SU-DHL-6 (cell line): ENCODE results near the gene KREMEN1.

ENCODE experiments used
- EZH2phosphoT487 ChIP-seq: fragments of 200-600 bp; sonication (generic), shearing (Covaris generic); conservative IDR thresholded peaks from 2 replicates; pipeline ENCODE4 v1.6.1; 2018; ENCODE audit warnings: mild to moderate bottlenecking, antibody characterized with exemption, low read length, moderate library complexity, mixed read lengths
- TF ChIP-seq, protein P1 (sequence below): fragments of 200-600 bp; sonication (generic); IDR thresholded peaks from one replicate; pipeline ENCODE4 v1.5.1; 2017; ENCODE audit warnings: antibody characterized with exemption, mild to moderate bottlenecking, low read length, moderate library complexity; ENCODE audit not compliant: insufficient read depth, poor library complexity, severe bottlenecking

DNA sequence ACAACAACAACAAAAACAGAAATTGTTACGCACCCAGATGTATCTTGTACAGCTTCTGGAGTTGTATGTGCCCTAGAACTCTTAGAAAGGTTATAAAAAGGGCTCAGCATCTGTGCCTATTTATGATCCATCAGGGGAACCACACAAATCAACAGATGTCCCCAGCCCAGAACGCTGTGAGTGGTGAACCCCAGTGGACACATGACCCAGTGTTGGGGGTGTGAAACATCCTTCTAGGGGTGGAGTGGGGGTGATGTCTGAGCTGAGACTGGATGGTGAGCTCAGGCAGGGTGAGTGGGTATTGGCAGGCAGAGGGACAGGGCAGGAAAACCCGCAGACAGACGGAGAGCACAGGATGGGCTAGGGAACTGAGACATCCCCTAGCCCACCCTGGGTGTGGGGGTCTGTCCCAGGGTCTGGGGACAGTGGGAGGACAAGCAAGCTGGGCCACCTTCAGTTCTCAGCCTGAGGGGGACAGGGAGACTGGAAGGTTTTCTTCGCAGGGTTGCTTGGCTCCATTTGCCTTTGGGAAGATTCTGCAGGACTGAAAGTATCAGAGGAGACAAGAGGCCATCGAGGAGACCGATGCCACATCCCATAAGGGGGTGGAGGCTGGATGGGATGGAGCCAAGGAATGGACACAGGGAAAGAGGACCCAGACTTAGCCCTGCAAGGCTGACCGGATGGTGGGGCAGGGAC lies 127.0 kb downstream of the KREMEN1 start:
- TF ChIP-seq, protein P1, sequence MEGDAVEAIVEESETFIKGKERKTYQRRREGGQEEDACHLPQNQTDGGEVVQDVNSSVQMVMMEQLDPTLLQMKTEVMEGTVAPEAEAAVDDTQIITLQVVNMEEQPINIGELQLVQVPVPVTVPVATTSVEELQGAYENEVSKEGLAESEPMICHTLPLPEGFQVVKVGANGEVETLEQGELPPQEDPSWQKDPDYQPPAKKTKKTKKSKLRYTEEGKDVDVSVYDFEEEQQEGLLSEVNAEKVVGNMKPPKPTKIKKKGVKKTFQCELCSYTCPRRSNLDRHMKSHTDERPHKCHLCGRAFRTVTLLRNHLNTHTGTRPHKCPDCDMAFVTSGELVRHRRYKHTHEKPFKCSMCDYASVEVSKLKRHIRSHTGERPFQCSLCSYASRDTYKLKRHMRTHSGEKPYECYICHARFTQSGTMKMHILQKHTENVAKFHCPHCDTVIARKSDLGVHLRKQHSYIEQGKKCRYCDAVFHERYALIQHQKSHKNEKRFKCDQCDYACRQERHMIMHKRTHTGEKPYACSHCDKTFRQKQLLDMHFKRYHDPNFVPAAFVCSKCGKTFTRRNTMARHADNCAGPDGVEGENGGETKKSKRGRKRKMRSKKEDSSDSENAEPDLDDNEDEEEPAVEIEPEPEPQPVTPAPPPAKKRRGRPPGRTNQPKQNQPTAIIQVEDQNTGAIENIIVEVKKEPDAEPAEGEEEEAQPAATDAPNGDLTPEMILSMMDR = no peak
- TF ChIP-seq EZH2phosphoT487 = no peak
